ENCODE results near the gene MEIG1.

DNA sequence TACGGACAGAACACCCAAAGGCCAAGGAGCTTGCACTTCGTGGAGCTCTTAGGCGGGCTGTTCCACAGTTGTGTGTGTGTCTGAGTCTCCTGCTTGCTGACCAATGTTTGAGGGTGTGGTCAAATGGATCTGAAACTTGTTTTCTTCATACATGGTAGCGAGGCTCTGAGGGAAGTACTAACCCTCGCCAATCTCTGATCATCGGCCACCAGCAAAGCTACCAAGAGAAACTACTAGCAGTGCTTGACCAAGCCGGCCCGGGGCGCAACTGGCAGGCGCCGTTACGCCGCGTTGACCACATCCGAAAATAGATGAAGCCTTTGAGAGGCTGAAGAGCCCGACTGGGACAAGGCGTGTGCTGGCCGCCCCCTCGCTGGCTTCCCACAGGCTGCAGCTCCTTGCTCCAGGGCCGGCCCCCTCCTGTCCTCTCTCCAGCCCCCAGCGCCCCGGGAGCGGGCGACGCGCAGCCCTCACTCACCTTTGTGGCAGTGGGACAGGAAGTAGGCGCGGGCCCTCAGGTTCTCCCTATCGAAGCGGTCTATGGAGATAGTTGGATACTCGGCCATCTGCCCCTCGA, 5.7 kb upstream of the MEIG1 start:
- no peak for TF ChIP-seq EZH2 (IDR thresholded peaks at IDR 0.05; ENCODE audit: borderline replicate concordance, low read length)
- TF ChIP-seq, protein P1, sequence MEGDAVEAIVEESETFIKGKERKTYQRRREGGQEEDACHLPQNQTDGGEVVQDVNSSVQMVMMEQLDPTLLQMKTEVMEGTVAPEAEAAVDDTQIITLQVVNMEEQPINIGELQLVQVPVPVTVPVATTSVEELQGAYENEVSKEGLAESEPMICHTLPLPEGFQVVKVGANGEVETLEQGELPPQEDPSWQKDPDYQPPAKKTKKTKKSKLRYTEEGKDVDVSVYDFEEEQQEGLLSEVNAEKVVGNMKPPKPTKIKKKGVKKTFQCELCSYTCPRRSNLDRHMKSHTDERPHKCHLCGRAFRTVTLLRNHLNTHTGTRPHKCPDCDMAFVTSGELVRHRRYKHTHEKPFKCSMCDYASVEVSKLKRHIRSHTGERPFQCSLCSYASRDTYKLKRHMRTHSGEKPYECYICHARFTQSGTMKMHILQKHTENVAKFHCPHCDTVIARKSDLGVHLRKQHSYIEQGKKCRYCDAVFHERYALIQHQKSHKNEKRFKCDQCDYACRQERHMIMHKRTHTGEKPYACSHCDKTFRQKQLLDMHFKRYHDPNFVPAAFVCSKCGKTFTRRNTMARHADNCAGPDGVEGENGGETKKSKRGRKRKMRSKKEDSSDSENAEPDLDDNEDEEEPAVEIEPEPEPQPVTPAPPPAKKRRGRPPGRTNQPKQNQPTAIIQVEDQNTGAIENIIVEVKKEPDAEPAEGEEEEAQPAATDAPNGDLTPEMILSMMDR (conservative IDR thresholded peaks at IDR 0.05 in 1 of 2, IDR thresholded peaks at IDR 0.05 in 1 of 2; ENCODE audit: extremely low read depth in 1 of 2, insufficient read depth in 1 of 2, low read depth in 1 of 2, low read length in 2 of 2) = no peak
